ENCODE measurements around the gene NUB1.

DNA sequence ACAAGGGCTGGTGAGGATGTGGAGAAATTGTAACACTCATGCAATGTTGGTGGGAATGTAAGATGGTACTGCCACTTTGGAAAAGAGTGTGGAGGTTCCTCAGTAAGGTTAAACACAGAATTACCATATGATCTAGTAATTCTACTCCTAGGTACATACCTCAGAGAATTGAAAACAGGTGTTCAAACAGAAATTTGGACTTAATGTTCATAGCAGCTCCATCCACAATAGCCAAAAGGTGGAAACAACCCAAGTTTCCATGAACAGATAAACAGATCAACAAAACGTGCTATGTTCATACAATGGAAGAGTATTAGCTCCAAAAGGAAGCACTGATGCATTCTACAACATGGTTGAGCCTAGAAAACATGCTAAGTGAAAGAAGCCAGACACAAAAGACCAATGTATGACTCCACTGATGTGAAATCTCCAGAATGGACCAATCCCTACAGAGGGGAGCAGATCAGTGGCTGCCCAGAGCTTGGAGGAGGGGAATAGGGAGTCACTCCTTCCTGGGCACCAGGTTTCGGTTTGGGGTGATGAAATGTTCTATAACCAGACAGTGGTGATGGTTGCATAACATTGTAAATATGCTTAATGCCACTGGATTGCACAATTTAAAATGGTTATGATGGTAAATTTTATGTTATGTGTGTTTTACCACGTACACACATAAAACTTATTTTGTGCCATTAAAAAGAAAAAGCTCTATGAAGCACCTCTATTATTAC lies 73.9 kb downstream of the NUB1 start:
- TF ChIP-seq, protein P1, sequence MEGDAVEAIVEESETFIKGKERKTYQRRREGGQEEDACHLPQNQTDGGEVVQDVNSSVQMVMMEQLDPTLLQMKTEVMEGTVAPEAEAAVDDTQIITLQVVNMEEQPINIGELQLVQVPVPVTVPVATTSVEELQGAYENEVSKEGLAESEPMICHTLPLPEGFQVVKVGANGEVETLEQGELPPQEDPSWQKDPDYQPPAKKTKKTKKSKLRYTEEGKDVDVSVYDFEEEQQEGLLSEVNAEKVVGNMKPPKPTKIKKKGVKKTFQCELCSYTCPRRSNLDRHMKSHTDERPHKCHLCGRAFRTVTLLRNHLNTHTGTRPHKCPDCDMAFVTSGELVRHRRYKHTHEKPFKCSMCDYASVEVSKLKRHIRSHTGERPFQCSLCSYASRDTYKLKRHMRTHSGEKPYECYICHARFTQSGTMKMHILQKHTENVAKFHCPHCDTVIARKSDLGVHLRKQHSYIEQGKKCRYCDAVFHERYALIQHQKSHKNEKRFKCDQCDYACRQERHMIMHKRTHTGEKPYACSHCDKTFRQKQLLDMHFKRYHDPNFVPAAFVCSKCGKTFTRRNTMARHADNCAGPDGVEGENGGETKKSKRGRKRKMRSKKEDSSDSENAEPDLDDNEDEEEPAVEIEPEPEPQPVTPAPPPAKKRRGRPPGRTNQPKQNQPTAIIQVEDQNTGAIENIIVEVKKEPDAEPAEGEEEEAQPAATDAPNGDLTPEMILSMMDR (IDR thresholded peaks at IDR 0.05; ENCODE audit: borderline replicate concordance, extremely low read depth, low read length, poor library complexity, severe bottlenecking), result no peak
- no peak for TF ChIP-seq EZH2 (IDR thresholded peaks at IDR 0.05; ENCODE audit: borderline replicate concordance, low read depth, low read length, severe bottlenecking)
